HG02885 (cell line): Measurements from ENCODE around the gene UNKL.

Source experiments
- ATAC-seq: cut with Tn5 transposase; IDR thresholded peaks from one replicate; pipeline ENCODE4 v1.9.1; 2021; ENCODE audit warnings: mild to moderate bottlenecking; ENCODE audit not compliant: unreplicated experiment, poor library complexity

Gene UNKL

DNA sequence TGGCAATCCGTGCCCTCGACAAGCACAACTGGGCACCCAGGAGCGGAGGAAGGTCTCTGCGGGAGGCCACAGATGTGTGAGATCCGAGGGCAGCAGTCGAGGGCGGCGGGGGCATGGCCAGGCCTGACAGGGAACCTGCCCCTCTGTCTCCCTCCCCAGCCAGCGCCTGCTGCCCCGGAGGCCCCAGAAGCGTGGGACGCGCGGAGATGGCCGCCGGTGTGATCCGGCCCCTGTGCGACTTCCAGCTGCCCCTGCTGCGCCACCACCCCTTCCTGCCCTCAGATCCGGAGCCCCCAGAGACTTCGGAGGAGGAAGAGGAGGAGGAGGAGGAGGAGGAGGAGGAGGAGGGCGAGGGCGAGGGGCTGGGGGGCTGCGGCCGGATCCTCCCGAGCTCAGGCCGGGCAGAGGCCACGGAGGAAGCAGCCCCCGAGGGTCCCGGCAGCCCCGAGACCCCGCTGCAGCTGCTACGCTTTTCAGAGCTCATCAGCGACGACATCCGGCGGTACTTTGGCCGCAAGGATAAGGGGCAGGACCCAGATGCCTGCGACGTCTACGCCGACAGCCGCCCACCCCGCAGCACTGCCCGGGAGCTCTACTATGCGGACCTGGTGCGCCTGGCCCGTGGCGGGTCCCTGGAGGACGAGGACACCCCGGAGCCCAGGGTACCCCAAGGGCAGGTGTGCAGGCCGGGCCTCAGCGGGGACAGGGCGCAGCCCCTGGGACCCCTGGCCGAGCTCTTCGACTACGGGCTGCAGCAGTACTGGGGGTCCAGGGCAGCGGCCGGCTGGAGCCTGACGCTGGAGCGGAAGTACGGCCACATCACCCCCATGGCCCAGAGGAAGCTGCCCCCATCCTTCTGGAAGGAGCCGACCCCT is 18.1 kb upstream of the UNKL start:
- no peak for ATAC-seq

DNA sequence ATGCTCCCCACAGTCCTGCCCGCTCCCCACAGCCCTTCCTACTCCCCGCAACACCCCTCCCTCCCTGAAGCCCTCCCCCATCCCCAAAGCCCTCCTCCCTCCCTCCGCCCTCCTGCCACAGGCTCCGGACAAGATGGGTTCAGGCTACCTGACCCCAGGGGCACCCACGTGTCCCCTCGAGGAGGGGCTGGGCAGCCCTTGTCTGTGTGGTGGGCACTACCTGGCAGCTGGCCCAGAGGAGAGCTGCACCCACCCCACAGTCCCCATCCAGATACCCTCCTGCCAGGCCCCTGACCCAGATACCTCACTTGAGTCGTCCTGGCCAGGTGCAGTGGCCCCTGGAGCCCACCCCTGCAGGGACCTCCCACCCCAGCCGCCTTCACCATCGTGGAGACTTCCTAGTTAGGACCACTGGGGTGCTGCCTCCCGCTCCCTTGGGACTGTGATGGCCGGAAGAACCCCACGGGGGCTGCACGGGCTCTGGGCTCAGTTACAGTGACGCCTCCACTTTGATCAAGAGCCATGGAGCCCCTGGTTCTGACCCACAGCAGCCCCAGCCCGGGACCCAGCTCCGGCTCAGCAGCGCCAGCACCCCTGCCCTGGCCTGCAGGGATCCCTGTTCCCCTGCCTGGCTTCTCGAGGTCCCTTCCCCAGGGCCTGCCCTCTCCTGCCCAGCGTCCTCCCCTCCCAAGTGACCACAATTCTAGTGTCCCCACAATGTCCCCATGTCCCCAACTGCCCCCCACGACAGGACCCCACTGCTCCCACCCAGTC is 17.2 kb upstream of the UNKL start:
- no peak for ATAC-seq

DNA sequence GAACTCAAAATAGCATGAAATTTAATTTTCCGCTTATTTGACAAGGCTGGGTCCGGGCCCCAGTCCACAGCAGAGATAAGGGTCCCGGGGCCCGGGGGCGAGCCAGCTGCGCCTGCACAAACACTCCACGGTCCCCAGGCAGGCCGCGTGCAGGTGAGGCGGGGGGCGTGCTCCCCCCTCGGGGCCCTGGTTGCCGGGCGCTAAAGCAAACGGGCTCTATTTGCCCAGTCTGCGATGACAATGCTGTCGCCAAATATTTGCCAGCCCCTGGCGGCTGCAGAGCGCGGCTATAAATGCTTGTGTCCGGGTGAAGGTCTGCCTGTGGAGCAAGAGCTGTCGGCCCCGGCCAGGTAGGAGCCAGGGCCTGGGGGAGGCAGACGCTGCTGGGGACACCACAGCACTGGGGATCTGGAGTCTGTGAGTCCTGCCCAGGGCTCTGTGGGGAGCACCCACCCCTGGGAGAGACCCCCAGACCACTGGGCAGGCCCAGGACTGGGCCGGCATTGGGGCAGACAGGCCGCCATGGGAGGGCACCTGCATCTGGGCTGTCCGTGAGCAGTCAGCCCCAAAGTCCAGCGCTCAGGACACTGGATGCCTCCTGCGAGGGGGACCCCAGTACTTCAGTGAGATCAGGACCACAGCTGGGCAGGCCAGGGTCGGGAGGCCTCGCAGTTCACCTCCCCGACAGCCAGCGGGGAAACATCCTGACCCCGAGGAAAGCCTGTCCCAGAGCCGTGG is 16.4 kb upstream of the UNKL start, which contains the start of gene PERCC1:
PERCC1 (plus strand) TSS at position 320 of the 738 bp plus-strand sequence. CDS start 1,516 bp downstream, outside the sequence.
- no peak for ATAC-seq

DNA sequence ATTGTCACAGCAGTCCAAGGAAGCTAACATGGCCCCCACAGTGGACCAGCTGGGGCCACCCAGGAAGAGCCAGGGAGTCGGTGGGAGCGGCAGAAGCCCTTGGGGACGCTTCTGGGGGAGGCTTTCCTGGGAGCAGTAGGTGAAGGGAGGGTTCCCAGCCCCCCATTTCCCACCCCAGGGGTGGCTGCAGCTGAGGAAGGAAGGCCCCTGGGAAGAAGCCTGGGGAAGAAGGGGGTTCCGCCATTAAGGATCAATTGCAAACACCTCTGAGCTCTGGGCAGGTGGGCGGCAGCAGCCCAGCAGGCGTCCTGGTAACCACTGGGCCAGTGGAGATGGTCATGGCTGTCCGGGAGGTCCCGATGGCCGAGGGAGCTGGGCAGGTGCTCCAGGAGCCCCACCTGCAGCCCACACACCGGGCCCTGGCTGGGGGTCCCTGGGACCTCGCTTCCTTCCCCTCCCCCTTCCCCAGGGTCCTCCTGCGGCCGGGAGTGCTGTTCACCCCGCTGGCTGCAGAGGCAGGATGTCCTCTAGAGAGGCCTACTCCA is 15.8 kb upstream of the UNKL start:
- no peak for ATAC-seq

DNA sequence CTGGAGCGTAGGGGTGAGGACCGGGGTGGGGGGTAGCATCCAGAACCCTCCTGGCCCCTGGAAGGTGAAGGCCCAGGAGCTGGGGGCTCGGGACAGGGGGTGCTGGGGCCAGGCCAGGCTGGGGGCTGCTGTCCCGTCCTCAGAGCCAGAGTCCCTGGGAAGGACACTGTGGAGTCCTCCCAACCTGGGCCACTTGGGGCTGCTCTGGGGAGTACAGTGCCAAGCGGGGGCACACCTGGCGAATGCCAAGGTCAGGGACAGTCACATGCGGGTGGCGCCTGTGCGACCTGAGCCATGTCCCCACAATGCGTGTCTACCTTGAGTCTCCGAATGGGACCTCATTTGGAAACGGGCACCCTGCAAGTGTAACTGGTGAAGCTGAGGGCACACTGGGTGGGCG is 15.1 kb upstream of the UNKL start:
- ATAC-seq: no peak

DNA sequence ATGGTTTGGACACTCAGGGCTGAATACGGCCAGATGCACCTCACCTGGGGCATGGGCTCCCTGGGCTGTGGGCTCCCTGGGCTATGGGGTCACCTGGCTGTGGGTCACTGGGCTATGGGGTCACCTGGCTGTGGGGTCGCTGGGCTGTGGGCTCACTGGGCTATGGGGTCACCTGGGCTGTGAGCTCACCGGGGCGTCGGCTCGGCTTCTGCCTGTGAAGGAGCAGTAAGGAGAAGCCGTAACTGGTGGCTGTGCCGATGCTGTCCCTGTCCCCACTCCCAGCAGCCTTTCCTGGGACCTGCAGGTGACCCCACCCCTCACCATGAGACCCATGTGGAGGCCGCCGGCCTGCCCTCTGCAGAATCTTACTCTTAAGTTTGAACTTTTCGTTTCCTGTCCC is 14.5 kb upstream of the UNKL start:
- ATAC-seq: no peak

DNA sequence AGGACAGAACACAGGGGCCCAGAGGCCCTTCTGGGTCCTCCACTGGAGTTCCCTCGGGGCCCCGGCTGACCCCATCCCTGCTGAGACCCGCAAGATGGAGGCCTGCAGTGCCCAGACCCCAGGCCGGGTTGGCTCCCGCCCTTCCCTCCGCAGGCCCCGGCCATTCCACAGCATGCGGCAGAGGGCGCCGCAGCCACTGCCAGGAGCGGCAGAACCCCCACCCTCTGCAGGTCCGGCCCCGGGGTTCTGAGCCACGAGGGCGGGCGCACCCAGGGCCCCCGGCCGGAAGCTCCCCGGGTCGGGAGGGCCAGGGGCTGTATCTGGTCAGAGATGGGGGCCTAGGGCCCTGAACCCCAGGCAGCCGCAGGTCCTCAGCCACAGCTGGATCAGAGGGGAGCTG is 14.0 kb upstream of the UNKL start:
- no peak for ATAC-seq

DNA sequence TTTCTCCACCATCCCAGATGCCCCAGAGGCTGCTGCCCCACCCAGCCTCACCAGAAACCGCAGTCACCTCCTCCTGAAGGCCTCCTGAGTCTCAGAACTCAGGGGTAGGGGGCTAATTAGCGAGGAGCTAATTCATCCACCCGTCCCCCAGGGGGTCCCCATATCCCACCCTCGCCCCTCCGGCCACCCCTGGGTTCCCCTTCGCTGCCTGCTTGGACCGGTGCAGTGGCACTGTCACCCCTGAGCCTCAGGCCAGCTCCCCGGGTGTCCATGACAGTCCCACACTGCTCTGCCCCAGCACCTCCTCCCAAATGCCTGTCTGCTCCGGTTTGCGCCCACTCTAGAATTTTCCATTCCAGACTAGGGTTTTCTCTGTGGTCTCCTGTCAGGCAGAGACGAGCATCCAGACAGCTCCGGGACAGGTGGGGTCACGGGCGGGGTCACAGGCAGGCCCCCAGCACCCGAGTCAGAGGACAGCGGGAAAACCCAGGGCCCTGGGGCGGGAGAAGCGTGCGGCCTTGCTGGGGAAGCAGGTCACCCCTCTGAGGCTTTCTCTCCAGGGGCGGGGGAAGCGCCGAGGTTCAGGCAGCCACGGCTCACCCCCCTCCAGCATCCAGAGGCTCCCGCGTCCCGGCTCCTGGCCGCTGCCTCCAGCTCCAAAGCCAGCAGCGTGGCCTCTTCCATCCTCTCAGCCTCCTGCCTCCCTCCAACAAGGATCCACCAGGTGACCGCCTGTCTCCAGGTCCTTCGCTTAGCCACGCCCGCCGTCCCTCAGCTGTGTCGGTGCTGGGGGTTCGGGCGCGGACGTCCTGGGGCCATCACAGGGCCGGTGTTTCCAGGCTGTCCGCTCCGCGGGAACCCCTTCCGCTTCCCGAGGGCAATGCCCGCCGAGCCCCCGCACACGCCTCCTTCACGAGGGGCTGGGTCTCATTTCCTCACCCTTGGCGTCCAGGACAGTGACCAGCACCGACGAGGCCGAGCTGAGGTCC is 13.3 kb upstream of the UNKL start:
- no peak for ATAC-seq

DNA sequence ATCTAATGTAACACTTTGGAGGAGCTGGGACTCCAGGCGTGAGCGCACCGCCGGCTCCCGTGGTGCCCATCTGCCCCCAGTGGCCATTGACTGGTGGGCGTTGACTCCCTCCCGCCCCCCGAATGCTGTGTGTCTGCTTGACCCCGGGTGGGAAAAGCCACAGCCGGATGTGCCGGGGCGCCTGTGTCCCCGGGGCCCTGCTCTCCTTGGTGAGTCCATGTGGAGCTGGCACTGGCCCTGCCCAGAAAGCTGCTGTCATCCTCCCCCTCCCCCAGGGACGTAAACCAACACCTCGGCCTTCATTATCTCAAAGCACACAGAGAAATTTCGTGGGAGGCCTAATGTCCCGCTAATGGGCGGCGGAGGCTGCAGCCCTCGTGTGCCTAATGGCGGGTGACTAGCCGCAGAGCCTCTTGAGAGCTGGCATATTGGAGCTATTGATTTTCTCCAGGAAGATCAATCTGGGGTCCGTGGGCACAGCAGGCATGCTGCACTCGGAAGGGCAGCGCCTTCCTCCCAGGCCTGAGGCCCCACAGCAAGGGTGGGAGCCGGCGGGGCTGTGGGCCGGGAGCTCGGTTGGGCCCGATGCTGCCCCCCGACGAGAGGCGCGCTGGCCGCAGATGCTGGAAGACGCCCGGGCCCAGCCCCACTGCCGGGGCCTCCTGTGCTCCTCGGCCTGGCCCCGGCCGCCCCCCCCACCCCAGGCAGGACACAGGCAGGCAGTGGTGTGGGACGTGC is 12.4 kb upstream of the UNKL start:
- ATAC-seq: no peak

DNA sequence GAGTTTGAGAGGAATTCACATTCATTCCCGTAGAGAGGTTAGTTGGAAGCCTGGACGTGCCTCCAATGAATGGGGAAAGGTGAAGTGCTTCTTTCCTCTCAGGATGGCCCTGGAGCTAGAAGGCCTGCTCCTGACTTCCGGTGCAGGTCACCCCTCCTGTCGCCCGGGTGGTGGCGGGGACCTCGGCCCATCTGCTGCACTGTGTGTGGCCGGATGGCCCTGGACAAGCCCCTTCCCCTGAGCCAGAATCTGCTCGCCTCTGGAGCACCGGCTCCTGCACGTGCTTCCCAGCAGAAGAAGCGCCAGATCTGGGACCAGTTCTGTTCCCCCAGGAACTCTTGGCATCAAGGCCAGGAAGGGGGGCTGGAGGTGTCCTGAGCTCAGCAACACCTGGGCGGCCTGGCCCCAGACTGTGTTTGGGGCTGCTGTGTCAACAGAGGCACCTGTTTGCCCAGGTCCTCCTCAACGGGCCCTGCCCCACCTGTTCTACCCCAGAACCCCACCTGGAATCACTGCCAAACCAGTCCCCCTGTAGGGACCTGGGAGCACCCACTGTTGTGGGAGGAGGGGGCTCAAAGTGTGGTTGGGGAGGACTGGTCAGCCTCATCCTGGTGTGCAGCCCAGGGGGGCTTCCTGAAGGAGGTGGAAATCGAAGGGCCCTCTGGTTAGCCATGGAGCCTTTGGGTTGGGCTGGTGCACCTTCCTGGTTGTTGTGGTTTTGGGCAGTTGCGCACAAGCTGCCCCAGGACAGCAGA is 11.3 kb upstream of the UNKL start:
- ATAC-seq: no peak

DNA sequence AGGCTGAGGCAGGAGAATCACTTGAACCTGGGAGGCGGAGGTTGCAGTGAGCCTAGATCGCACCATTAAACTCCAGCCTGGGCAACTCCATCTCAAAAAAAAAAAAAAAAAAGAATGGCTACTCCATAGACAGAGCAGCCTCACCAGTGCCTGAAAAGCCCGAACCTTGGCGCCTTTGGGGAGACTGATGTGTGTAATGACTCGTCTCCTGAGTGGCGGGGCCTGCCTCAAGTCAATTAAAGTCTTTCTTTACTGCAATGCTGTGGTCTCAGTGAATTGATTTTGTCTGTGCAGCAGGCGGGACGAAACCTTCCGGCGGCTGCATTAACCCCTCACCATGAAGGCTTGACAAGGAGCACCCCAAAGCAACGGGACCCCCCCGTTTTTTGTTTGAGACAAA is 9.5 kb upstream of the UNKL start:
- no peak for ATAC-seq

DNA sequence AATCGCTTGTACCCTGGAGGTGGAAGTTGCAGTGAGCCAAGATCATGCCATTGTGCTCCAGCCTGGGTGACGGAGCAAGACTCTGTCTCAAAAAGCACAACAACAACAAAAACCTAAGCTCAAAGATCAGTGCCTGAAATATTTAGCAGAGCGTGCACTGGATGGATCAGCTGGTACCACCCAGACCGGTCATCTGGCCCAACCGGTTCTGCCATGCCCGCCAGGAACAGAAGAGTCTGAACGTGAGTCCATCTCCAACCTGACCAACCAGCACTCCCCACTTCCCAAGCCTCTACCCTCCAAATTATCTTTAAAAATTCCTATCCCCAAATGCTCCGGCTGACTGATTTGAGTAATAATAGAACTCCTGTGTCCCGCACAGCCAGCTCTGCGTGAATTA is 7.6 kb upstream of the UNKL start:
- ATAC-seq: no peak

DNA sequence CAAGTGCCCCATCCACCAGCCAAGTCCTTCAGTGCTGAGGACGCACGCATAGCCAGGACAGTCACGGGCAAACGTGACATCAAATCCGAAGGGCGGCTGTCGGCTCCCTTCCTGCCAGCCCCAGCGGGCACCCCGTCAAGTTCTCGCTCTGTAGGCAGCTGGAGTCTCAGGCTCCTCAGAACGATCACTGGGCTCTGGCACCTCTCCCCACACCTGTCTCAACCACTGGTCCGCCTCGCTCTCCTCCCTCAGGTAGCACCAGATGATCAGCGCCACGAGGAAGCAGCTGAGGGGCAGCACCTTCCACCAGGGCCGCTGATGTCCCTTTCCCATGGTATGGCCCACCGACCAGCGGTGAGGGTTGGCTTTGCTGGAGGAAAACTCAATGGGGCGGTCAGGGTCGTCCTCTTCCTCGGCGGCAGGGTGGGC is 5.6 kb upstream of the UNKL start:
- no peak for ATAC-seq

DNA sequence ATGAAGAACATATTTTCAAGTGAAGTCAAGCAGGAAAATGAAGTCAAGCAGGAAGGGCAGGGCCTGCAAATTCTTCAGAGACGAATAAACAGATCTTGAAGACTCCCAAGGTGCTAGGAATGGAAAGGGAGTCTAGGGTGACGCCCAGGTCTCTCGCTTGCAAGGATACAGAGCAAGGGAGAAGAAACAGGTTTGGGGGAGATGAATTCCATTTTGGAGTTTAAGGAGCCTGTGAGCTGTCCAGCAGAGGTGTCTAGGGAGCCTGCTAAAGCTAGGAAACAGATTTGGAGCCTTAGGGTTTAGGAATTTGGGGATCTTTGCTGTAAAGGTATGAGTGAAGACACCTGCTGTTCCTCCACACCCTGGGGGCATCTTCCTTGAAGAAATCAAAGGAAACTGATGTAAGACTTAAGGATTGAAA is 2.0 kb upstream of the UNKL start:
- no peak for ATAC-seq

DNA sequence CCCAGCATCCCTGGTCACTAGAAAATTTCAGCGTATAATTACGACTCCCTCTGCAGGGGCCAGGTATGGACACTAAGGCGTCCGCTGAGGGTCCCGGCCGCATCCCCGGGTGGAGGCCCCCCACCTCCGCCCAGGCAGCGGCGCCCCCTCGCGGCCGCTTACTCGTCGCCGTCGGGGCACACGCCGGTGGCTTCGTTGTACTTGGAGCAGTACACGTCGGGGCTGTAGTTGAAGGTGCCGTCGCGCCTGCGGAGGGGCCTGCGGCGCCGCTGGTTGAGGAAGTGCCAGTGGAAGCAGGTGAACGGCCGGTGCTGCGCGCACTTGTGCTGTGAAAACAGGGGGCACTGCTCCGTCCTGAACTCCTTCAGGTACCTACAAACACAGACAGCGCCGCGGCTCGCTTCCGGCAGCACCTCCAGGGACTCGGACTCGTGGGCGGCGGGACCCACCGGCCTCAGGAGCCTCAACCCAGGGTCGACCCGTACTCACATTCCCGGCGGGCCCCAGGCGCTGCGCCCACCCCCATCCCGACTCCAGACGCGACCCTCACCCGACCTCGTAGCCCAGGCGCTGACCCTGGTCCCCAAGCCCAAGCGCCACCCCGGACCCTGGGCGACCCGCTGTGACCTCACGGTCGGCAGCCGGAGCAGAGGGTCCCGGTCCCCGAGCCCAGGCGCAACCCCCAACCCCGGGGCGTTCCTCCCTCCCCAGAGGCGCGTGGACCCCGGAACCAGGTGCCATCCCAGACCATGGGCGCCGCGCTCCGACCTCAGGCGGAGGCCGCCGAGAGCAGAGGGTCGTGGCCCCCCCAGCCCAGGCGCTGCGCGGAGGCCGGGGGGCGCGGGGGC is 596 bp downstream of the UNKL start:
- peak; percentile 41 for ATAC-seq

DNA sequence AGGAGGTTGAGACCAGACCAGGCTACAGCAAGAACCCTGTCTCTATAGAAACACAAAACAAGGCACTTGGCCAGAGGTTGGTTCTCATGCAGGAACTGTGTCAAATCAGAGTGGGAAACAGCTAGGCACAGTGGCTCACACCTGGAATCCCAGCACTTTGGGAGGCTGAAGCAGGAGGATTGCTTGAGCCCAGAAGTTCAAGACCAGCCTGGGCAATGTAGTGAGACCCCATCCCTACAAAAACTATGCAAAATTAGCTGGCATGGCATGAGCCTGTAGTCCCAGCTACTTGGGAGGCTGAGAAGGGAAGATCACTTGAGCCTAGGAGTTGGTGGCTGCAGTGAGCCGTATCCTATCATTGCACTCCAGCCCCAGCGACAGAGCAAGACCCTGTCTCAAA is 1.7 kb downstream of the UNKL start:
- ATAC-seq: no peak

DNA sequence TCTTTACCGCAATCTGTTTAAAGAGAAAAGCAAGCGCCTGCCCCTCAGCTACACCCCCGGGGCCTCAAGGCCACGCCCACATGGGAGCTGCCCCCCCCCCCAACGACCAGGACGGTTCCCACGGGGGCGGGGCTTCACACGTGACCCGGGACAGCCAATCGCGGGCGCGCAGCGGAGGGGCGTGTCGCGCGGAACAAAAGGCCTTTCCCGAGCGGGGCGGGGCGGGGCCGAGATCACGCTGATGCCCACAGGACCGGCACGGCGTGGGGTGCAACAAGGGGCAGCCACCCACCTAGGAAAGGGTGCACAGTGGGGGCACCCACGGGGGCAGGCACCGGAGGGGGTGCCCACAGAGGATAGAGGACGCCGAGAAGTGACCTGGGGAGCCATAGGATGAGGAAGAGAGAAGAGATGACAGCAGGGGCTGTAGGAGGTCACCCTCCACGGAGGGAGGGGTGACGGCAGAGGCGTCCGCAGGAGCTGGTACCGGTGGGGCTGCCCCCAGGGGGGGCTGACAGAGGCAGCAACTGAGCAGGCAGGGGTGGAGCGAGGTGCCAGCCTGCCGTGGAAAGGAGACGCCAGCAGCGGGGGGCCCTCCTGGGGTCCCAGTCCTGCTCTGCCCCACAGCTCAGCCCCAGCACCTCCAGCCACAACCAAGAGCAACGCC is 6.2 kb downstream of the UNKL start:
- peak; percentile 90 for ATAC-seq
